ENCODE results near the gene GULP1. TPM values are rescaled to one million over a fixed set of nuclear protein-coding genes. Genes with fewer than 3 reads are reported as not detected.
A peak's percentile ranks its signal among the peaks of the same experiment; 100 is the strongest.

Gene GULP1
- total RNA-seq, 1 donor from 2014 or later: 39.4 TPM

DNA sequence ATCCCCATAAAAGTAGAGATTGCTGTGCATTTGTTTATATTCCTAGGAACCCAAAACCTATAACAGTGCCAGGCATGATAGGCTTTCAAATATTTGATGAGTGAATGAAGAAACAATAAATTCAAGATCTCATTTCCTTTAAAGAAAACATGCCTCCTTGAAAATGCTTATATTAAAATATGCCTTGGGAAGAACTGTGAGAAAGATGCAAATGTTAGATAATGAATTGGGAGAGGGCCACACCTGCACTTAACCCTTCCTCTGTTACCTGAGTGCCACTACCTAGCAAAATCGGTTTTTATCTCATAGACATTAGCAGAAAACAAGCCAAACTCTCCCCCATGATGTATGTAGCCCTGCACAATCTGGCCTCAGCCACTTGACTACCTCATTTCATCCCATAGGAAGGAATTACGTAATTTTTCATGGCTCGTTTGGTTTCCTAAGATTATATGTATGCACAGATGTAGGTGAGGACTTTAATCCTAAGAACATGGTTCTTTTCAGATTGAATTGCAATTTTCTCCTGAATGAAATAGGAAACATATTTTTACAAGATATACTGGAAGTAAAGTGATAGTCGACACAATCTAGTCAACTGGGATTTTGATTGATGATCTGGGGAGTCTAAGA, 25.2 kb downstream of the GULP1 start:
- H3K27me3 ChIP-seq (ENCODE audit: insufficient read depth, low read length): no peaks in the 10 kb centered on the region
- H3K79me2 ChIP-seq (ENCODE audit: insufficient read depth, low read length): peaks cover 27% of the 10 kb centered on the region
- H3K9ac ChIP-seq (ENCODE audit: low read length): no peak overlapping the region
- TF ChIP-seq, protein P1, sequence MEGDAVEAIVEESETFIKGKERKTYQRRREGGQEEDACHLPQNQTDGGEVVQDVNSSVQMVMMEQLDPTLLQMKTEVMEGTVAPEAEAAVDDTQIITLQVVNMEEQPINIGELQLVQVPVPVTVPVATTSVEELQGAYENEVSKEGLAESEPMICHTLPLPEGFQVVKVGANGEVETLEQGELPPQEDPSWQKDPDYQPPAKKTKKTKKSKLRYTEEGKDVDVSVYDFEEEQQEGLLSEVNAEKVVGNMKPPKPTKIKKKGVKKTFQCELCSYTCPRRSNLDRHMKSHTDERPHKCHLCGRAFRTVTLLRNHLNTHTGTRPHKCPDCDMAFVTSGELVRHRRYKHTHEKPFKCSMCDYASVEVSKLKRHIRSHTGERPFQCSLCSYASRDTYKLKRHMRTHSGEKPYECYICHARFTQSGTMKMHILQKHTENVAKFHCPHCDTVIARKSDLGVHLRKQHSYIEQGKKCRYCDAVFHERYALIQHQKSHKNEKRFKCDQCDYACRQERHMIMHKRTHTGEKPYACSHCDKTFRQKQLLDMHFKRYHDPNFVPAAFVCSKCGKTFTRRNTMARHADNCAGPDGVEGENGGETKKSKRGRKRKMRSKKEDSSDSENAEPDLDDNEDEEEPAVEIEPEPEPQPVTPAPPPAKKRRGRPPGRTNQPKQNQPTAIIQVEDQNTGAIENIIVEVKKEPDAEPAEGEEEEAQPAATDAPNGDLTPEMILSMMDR (IDR thresholded peaks at IDR 0.05; ENCODE audit: insufficient read depth, low read depth, low read length): no peak
- no peak for TF ChIP-seq EZH2 (IDR thresholded peaks at IDR 0.05; ENCODE audit: insufficient read depth, low read length)
- H3K27ac Mint-ChIP-seq (ENCODE audit: unreplicated experiment): no peak overlapping the region
- no peak overlapping the region for H3K4me2 ChIP-seq (ENCODE audit: low read length)
- H3K9me3 Mint-ChIP-seq (ENCODE audit: unreplicated experiment): peaks cover 2% of the 10 kb centered on the region
- H3K4me1 ChIP-seq (ENCODE audit: insufficient read depth, low read length): peaks cover 16% of the 10 kb centered on the region
- no peak overlapping the region for H2AFZ ChIP-seq (ENCODE audit: low read depth, low read length)
- DNase-seq (ENCODE audit: low read depth): no peak
- no peaks in the 10 kb centered on the region for H3K9me3 ChIP-seq (ENCODE audit: insufficient read depth, low read depth, low read length)
- no peak for FAIRE-seq
- H3K4me3 ChIP-seq (ENCODE audit: insufficient read depth, low read depth, low read length): no peak overlapping the region
- H3K4me1 Mint-ChIP-seq (ENCODE audit: low read depth, unreplicated experiment): peaks cover 22% of the 10 kb centered on the region
- no peak overlapping the region for H3K27ac ChIP-seq (ENCODE audit: low read depth, low read length)
- no peaks in the 10 kb centered on the region for H4K20me1 ChIP-seq (ENCODE audit: insufficient read depth, low read length)
- H3K36me3 Mint-ChIP-seq (ENCODE audit: low read depth, unreplicated experiment): peaks cover 4% of the 10 kb centered on the region
- H3K27me3 Mint-ChIP-seq (ENCODE audit: low read depth, unreplicated experiment): no peaks in the 10 kb centered on the region
- no peak overlapping the region for H3K4me3 Mint-ChIP-seq (ENCODE audit: unreplicated experiment)
- H3K36me3 ChIP-seq (ENCODE audit: insufficient read depth, low read length): no peaks in the 10 kb centered on the region

GRCh38 chr2:188318161-188318749, 26.6 kb downstream of the GULP1 start:
- Histone ChIP-seq H3K27me3 (ENCODE audit: insufficient read depth, low read length) (no peaks in the 10 kb centered on the region), H3K9ac (ENCODE audit: low read length) (no peak overlapping the region), H3K79me2 (ENCODE audit: insufficient read depth, low read length) (peaks cover 24% of the 10 kb centered on the region), H2AFZ (ENCODE audit: low read depth, low read length) (no peak overlapping the region), H3K4me1 (ENCODE audit: insufficient read depth, low read length) (peaks cover 24% of the 10 kb centered on the region), H3K4me3 (ENCODE audit: insufficient read depth, low read depth, low read length) (no peak overlapping the region), H3K36me3 (ENCODE audit: insufficient read depth, low read length) (no peaks in the 10 kb centered on the region), H3K27ac (ENCODE audit: low read depth, low read length) (peak overlapping the region; percentile 30), H4K20me1 (ENCODE audit: insufficient read depth, low read length) (no peaks in the 10 kb centered on the region), H3K4me2 (ENCODE audit: low read length) (peak overlapping the region; percentile 28), H3K9me3 (ENCODE audit: insufficient read depth, low read depth, low read length) (no peaks in the 10 kb centered on the region)
- H3K27ac Mint-ChIP-seq (ENCODE audit: unreplicated experiment): no peak overlapping the region
- TF ChIP-seq, protein P1 (IDR thresholded peaks at IDR 0.05; ENCODE audit: insufficient read depth, low read depth, low read length): no peak
- TF ChIP-seq EZH2 (IDR thresholded peaks at IDR 0.05; ENCODE audit: insufficient read depth, low read length): no peak
- H3K27me3 Mint-ChIP-seq (ENCODE audit: low read depth, unreplicated experiment): no peaks in the 10 kb centered on the region
- FAIRE-seq (peak; percentile 45), DNase-seq (ENCODE audit: low read depth) (no peak)
- peaks cover 34% of the 10 kb centered on the region for H3K4me1 Mint-ChIP-seq (ENCODE audit: low read depth, unreplicated experiment)
- peaks cover 2% of the 10 kb centered on the region for H3K9me3 Mint-ChIP-seq (ENCODE audit: unreplicated experiment)
- no peaks in the 10 kb centered on the region for H3K36me3 Mint-ChIP-seq (ENCODE audit: low read depth, unreplicated experiment)
- H3K4me3 Mint-ChIP-seq (ENCODE audit: unreplicated experiment): no peak overlapping the region

- Histone ChIP-seq H3K4me1 (ENCODE audit: insufficient read depth, low read length) (peaks cover 26% of the 10 kb centered on the region), H3K9me3 (ENCODE audit: insufficient read depth, low read depth, low read length) (no peaks in the 10 kb centered on the region), H3K27ac (ENCODE audit: low read depth, low read length) (no peak overlapping the region), H4K20me1 (ENCODE audit: insufficient read depth, low read length) (no peaks in the 10 kb centered on the region), H2AFZ (ENCODE audit: low read depth, low read length) (no peak overlapping the region), H3K9ac (ENCODE audit: low read length) (no peak overlapping the region), H3K79me2 (ENCODE audit: insufficient read depth, low read length) (peaks cover 16% of the 10 kb centered on the region), H3K36me3 (ENCODE audit: insufficient read depth, low read length) (no peaks in the 10 kb centered on the region), H3K4me2 (ENCODE audit: low read length) (no peak overlapping the region), H3K4me3 (ENCODE audit: insufficient read depth, low read depth, low read length) (no peak overlapping the region), H3K27me3 (ENCODE audit: insufficient read depth, low read length) (no peaks in the 10 kb centered on the region)
- Mint-ChIP-seq H3K36me3 (ENCODE audit: low read depth, unreplicated experiment) (no peaks in the 10 kb centered on the region), H3K4me1 (ENCODE audit: low read depth, unreplicated experiment) (peaks cover 32% of the 10 kb centered on the region), H3K27ac (ENCODE audit: unreplicated experiment) (no peak overlapping the region), H3K27me3 (ENCODE audit: low read depth, unreplicated experiment) (no peaks in the 10 kb centered on the region), H3K4me3 (ENCODE audit: unreplicated experiment) (no peak overlapping the region), H3K9me3 (ENCODE audit: unreplicated experiment) (no peaks in the 10 kb centered on the region)
- FAIRE-seq: no peak
- TF ChIP-seq, protein P1 (IDR thresholded peaks at IDR 0.05; ENCODE audit: insufficient read depth, low read depth, low read length): no peak
- no peak for TF ChIP-seq EZH2 (IDR thresholded peaks at IDR 0.05; ENCODE audit: insufficient read depth, low read length)
- DNase-seq (ENCODE audit: low read depth): no peak
These were observed 28.2 kb downstream of the GULP1 start for GRCh38 chr2:188319838-188320237.

All from astrocyte (in vitro differentiated cells and primary cell).